ENCODE measurements around the gene GPANK1. TPM values are rescaled to one million over a fixed set of nuclear protein-coding genes. Genes with fewer than 3 reads are reported as not detected.

Gene GPANK1
- total and polyA plus RNA-seq, 2 donors (not counting 1 experiment from before 2014, with no cell fraction given): 13.1 to 15.0 TPM

DNA sequence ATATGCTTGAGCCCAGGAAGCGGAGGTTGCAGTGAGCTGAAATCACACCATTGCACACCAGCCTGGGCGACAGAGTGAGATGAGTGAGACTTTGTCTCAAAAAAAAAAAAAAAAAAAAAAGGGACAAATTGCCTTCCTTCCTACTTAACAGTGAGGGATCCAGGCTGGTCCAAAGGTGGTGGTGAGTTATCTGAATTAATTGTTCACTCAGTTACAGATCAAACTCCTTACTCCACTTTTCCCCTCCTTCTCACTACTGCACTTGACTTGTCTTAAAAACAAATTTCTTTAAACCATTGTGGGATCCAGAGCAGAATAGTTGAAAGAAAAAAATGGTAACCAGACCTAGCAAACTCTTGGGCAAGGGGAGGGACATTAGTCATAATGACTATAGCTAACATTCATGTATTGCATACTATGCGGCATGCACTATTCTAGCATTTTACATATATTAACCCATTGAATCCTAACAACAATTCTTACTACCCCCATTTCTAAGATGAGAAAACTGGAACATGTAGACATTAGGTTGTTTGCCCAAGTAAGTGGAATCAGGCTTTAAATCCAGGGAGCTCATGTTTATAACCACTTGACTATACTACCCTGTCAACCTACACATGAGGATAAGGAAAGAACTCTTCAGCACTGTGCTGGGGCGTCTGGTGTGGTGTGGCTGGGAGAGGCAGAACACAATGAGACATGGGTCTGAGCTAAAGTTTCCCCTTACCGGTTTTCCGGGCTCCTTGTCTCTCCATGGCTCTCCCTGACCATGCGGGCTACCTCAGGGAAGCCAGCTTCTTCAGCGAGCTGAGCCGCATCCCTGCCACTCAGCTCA is 1.5 kb downstream of the GPANK1 start:
- no peaks in the 10 kb centered on the region for H3K9me3 ChIP-seq (ENCODE audit: control insufficient read depth, insufficient read depth, low read depth, low read length)
- no peak overlapping the region for H2AFZ ChIP-seq (ENCODE audit: low read length)
- H3K27me3 ChIP-seq (ENCODE audit: control insufficient read depth, insufficient read depth, low read length): no peaks in the 10 kb centered on the region
- TF ChIP-seq, protein P1, sequence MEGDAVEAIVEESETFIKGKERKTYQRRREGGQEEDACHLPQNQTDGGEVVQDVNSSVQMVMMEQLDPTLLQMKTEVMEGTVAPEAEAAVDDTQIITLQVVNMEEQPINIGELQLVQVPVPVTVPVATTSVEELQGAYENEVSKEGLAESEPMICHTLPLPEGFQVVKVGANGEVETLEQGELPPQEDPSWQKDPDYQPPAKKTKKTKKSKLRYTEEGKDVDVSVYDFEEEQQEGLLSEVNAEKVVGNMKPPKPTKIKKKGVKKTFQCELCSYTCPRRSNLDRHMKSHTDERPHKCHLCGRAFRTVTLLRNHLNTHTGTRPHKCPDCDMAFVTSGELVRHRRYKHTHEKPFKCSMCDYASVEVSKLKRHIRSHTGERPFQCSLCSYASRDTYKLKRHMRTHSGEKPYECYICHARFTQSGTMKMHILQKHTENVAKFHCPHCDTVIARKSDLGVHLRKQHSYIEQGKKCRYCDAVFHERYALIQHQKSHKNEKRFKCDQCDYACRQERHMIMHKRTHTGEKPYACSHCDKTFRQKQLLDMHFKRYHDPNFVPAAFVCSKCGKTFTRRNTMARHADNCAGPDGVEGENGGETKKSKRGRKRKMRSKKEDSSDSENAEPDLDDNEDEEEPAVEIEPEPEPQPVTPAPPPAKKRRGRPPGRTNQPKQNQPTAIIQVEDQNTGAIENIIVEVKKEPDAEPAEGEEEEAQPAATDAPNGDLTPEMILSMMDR (conservative IDR thresholded peaks at IDR 0.05 in 1 of 2, IDR thresholded peaks at IDR 0.05 in 1 of 2; ENCODE audit: low read depth in 1 of 2, low read length in 2 of 2): no peak
- no peak for TF ChIP-seq EZH2 (IDR thresholded peaks at IDR 0.05; ENCODE audit: low read length, missing control alignments)
- peak overlapping the region; percentile 32 for H3K9ac ChIP-seq (ENCODE audit: insufficient read depth, low read length)
- H3K4me2 ChIP-seq (ENCODE audit: extremely low read depth, insufficient read depth, low read length): peak overlapping the region; percentile 95
- peaks cover 56% of the 10 kb centered on the region for H3K79me2 ChIP-seq (ENCODE audit: control insufficient read depth, insufficient read depth, low read length)
- H3K27ac ChIP-seq (ENCODE audit: insufficient read depth, low read length): peak overlapping the region; percentile 87
- no peaks in the 10 kb centered on the region for H4K20me1 ChIP-seq (ENCODE audit: control insufficient read depth, extremely low read depth, insufficient read depth, low read length)
- peak; percentile 23 to 34 for DNase-seq (ENCODE audit: low read depth in 2 of 2)
- H3K4me1 ChIP-seq (ENCODE audit: control insufficient read depth, extremely low read depth, insufficient read depth, low read length): peaks cover 24% of the 10 kb centered on the region
- peak overlapping the region; percentile 82 to 94 (median 86) for H3K4me3 ChIP-seq (replicated peaks in 1 of 4; ENCODE audit: control extremely low read depth in 1 of 4, insufficient read depth in 1 of 4, low read depth in 3 of 4, low read length in 4 of 4)
- H3K36me3 ChIP-seq (ENCODE audit: control insufficient read depth, insufficient read depth, low read length): peaks cover 7% of the 10 kb centered on the region

DNA sequence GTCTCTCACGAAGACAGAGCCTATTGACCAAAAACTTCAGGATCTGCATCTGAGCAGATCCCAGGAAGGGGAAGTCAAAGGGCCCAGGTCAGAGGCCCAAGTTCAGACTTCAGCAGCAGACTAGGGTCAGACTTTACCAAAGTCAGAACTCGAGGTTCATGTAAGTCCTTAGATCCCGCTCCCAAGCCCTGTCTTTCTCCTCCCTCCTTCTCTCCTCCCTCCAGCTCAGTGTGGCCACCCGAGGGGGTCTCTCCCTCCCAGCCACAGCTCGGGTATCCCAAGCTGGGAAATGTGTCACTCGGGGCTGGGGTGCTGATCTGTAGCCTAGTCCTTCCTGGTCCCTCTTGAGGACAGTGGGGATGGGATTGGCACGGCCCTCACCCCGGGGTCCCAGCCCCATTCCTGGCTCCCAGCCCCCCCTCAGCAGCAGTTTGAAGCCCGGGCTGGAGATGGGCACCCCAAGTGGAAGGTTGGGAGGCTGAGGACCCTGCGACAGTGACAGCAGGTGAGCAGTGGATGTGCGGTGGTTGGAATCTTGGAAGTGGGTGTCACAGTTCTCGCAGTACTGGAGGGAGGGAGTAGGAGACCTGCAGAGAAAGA is 2.6 kb downstream of the GPANK1 start:
- no peak for DNase-seq (ENCODE audit: low read depth in 2 of 2)
- peaks cover 7% of the 10 kb centered on the region for H3K36me3 ChIP-seq (ENCODE audit: control insufficient read depth, insufficient read depth, low read length)
- H2AFZ ChIP-seq (ENCODE audit: low read length): no peak overlapping the region
- TF ChIP-seq, protein P1 (conservative IDR thresholded peaks at IDR 0.05 in 1 of 2, IDR thresholded peaks at IDR 0.05 in 1 of 2; ENCODE audit: low read depth in 1 of 2, low read length in 2 of 2): no peak
- TF ChIP-seq EZH2 (IDR thresholded peaks at IDR 0.05; ENCODE audit: low read length, missing control alignments): no peak
- no peak overlapping the region for H3K27ac ChIP-seq (ENCODE audit: insufficient read depth, low read length)
- H3K27me3 ChIP-seq (ENCODE audit: control insufficient read depth, insufficient read depth, low read length): no peaks in the 10 kb centered on the region
- H3K4me3 ChIP-seq (replicated peaks in 1 of 4; ENCODE audit: control extremely low read depth in 1 of 4, insufficient read depth in 1 of 4, low read depth in 3 of 4, low read length in 4 of 4): no peak overlapping the region
- H3K4me1 ChIP-seq (ENCODE audit: control insufficient read depth, extremely low read depth, insufficient read depth, low read length): peaks cover 24% of the 10 kb centered on the region
- H4K20me1 ChIP-seq (ENCODE audit: control insufficient read depth, extremely low read depth, insufficient read depth, low read length): no peaks in the 10 kb centered on the region
- peaks cover 51% of the 10 kb centered on the region for H3K79me2 ChIP-seq (ENCODE audit: control insufficient read depth, insufficient read depth, low read length)
- H3K9me3 ChIP-seq (ENCODE audit: control insufficient read depth, insufficient read depth, low read depth, low read length): no peaks in the 10 kb centered on the region
- H3K9ac ChIP-seq (ENCODE audit: insufficient read depth, low read length): no peak overlapping the region
- no peak overlapping the region for H3K4me2 ChIP-seq (ENCODE audit: extremely low read depth, insufficient read depth, low read length)

DNA sequence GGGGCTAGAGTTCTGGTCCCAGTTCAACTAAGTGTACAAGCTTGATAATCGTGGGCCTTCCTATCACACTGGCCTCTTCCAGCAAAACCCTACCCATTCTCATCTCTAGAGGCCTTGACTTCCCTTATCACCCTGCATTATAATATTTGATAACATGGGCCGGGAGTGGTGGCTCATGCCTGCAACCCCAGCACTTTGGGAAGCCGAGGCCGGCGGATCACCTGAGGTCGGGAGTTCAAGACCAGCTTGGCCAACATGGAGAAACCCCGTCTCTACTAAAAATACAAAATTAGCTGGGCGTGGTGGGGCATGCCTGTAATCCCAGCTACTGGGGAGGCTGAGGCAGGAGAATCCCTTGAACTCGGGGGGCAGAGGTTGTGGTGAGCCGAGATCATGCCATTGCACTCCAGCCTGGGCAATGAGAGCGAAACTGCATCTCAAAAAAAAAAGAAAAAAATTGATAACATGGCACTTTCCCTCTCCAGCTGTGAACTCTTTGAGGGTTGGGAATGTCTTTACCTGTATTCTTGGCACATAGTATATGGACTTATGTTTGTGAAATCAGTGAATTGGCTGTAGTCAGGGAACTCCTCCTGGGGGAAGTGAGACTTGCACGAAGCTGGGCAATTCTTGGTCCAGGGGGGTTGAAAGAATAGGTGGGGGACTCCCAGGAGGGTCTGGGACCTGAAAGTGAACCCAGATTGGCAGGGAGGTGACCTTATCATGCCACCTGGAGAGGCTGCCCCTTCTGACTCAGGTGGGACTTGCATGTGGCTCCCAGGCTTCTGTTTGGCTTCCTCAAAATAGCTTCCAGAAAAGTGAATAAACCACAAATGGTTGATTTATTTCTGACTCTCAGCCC is 3.3 kb downstream of the GPANK1 start:
- no peak overlapping the region for H3K9ac ChIP-seq (ENCODE audit: insufficient read depth, low read length)

More for the DNA sequence above, 3.3 kb downstream of the GPANK1 start:
- peak overlapping the region; percentile 87 for H3K27ac ChIP-seq (ENCODE audit: insufficient read depth, low read length)
- peaks cover 45% of the 10 kb centered on the region for H3K79me2 ChIP-seq (ENCODE audit: control insufficient read depth, insufficient read depth, low read length)
- DNase-seq (ENCODE audit: low read depth in 2 of 2): no peak
- H3K36me3 ChIP-seq (ENCODE audit: control insufficient read depth, insufficient read depth, low read length): peaks cover 5% of the 10 kb centered on the region
- no peaks in the 10 kb centered on the region for H4K20me1 ChIP-seq (ENCODE audit: control insufficient read depth, extremely low read depth, insufficient read depth, low read length)
- peak overlapping the region; percentile 100 for H3K4me2 ChIP-seq (ENCODE audit: extremely low read depth, insufficient read depth, low read length)
- no peaks in the 10 kb centered on the region for H3K9me3 ChIP-seq (ENCODE audit: control insufficient read depth, insufficient read depth, low read depth, low read length)
- peak overlapping the region in 3 of 4 experiments; percentile 59 to 99 (median 96) for H3K4me3 ChIP-seq (replicated peaks in 1 of 4; ENCODE audit: control extremely low read depth in 1 of 4, insufficient read depth in 1 of 4, low read depth in 3 of 4, low read length in 4 of 4)
- peaks cover 22% of the 10 kb centered on the region for H3K4me1 ChIP-seq (ENCODE audit: control insufficient read depth, extremely low read depth, insufficient read depth, low read length)
- H3K27me3 ChIP-seq (ENCODE audit: control insufficient read depth, insufficient read depth, low read length): no peaks in the 10 kb centered on the region
- H2AFZ ChIP-seq (ENCODE audit: low read length): no peak overlapping the region
- TF ChIP-seq EZH2 (IDR thresholded peaks at IDR 0.05; ENCODE audit: low read length, missing control alignments): no peak
- TF ChIP-seq, protein P1 (conservative IDR thresholded peaks at IDR 0.05 in 1 of 2, IDR thresholded peaks at IDR 0.05 in 1 of 2; ENCODE audit: low read depth in 1 of 2, low read length in 2 of 2): no peak
